Measurements from ENCODE around the gene MGAT1.

GRCh38 chr5:180837478-180837877 lies 34.9 kb upstream of the MGAT1 start:
- TF ChIP-seq CTCF (IDR thresholded peaks at IDR 0.05) (no peak), POLR2A (IDR thresholded peaks at IDR 0.05) (no peak)

Measured in lower leg skin (tissue), 3 donors.